Stimulated activated CD4-positive, alpha-beta T cell treated with anti-CD3 and anti-CD28 coated beads, Interleukin-4, amount 100 ng/mL, for 1 hour (primary cell): ENCODE data around the gene FGD6.

Experiments used
- DNase-seq: peaks from one replicate; pipeline ENCODE4 v3.0.0-alpha.2; 2020

Gene FGD6

GRCh38 chr12:95073698-95074520 is 143.4 kb downstream of the FGD6 start:
- DNase-seq, result no peak

DNA sequence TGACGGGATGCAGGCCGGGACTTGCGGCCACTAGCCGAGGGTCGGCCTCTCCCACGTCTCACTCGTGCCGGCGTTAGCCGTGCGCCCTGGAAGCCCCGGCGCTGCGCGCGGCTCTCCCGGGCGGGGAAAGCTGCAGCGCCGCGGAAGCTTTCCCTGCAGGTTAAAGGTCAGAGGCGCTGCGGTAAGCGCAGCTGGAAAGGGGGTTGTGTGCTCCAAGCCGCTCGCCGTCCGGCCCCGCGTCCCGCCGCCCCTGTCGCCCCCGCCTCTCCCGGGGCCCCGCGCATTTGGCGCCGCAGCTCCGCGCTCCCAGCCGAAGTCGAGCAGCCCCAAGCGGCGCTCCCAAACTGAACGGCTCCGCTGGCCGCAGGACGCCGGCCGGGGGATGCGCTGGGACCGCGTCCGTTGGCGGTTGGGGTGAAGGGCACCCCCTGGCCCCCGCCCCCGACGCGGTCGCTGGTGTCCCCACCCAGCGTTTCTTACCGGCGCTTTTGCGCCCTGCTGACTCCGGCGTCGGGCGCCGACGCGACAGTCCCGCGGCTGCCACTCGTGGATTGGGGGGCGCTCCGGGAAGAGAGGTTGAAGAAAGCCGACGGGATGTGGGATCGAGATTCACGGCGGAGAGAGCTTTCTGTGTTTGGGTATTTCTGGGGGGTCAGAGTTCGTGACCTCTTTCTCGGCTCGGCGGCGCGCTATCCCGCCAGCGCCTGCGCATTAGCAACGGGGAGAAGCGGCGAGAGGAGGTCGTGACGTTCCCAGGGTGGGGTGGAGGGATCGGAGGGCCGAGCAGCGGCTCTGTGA is 144.2 kb downstream of the FGD6 start, which contains the start of gene NR2C1:
Gene NR2C1 (minus strand): TSS at position 719 of the 798 bp plus-strand sequence. CDS start 6,234 bp downstream, outside the sequence.
- DNase-seq, result peak; percentile 89

- DNase-seq, result no peak
These were observed 146.9 kb downstream of the FGD6 start for GRCh38 chr12:95070378-95070777.

- no peak for DNase-seq
These were observed 151.0 kb downstream of the FGD6 start for GRCh38 chr12:95066091-95066855.

DNA sequence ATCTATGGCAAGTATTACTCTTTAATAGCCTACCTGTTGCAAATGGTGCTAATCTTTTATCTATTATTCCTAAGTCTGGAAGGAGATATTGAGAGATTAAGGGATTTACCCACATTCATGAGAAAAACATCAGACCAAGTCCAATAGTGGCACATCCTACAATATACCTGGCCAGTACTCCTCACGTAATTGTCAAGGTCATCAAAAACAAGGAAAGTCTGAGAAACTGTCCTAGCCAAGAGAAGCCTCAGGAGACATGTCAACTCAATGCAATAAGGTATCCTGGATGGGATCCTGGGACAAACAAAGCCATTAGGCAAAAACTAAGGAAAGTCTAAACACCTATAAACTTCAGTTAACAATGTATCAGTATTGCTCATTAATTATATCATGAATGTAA is 156.3 kb downstream of the FGD6 start:
- DNase-seq, result no peak

DNA sequence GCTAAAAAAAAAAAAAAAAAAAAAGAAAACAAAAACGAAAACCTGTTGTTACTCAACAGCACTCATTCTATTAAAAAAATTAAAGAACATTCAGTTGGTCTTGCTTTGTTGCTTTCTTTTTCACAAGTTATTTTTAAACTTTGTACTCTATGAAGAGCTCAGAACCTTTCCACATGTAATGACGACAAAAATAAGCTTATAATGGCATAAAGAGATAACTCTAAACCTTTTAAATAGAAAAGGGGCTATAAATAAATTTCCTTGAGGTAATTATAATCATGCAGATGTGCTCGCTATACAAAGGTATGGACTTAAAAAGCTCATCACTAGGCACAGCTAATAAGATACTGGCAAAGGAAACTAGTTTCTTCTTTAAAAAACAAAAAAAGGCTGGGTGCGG is 157.3 kb downstream of the FGD6 start:
- no peak for DNase-seq

- DNase-seq, result no peak
These were observed 159.8 kb downstream of the FGD6 start for GRCh38 chr12:95057424-95057823.

DNA sequence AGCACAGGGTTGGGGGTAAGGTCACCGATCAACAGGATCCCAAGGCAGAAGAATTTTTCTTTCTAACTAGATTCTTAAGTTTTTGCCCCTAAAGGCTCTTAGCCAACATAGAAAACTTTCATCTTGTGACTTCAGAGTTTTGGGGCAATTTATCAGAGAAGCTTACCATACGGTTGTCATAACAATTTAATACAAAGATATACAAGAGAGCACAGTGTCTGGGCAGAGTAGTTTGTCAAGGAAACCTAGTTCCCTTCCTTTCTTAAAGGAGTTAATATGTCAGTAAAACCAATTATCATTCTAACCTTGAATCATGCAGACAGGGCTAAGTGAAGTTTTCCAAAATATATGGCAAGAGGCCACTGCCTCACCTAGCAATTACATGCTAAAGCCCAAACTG is 162.2 kb downstream of the FGD6 start:
- DNase-seq, result no peak

DNA sequence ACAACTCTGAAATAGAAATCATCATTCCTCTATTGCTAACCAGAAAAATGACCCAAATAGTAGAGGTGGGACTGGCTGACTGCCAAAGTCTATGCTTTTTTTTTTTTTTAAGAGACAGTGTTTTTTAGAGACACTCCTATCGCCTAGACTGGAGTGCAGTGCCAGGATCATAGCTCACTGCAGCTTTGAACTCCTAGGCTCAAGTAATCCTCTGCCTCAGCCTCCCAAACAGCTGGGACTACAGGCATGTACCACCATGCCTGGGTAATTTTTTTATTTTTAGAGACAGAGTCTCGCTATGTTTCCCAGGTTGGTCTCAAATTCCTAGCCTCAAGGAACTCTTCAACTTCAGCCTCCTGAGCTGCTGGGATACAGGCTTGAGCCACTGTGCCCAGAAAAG is 163.1 kb downstream of the FGD6 start:
- DNase-seq, result no peak

DNA sequence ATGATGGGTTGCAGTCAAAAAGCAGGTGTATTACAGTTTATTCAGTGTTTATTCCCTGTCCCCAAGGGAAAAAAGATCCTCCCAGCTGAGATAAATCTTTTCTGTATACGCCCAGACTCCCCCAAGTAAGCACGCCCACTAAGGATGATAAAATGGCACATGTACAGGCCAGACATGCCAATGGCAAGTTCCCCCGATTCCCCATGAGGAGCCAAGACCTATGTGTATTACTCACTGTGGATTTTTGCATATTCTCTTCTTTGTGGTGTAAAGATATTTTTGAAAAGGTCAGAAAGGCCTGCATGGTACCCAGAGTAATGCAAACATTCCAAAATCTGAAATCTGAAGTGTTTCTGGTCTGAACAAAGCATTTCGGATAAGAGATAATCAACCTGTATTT is 166.0 kb downstream of the FGD6 start:
- no peak for DNase-seq

DNA sequence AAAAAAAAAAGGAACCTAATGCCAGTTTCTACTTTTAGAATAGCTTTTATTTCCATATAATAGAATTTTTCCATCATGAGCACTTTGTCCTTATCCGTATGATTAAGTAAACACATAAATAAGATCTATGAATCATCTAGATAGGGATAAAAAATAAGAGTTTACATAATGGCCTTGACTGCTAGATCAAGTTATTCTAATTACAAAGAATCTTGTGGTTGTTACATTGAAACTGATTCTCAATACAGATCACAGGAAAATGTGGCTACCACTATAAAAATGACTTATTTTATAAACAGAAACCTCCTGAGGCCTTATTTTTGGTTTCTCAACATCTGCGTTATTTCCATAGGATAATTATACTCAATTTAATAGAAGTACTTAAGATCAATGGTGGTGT is 179.4 kb downstream of the FGD6 start:
- no peak for DNase-seq

DNA sequence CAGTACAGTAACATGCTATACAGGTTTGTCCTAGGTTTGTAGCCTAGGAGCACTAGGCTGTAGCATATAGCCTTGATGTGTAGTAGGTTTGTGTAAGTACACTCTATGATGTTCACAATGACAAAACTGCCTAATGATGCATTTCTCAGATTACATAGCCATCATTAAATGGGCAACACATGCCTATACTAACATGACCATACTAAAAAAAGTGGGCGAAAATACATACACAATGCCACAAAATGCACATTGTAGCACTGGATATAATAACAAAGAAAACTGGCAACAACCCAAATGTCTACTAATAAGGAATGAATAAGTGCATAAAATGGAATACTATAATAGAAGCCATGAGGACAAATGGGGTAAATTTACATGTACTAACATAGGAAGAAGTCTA is 182.5 kb downstream of the FGD6 start:
- no peak for DNase-seq
